ENCODE data around the gene PSMD8. TPM values are rescaled to one million over a fixed set of nuclear protein-coding genes. Genes with fewer than 3 reads are reported as not detected.

PSMD8 gene
- polyA plus RNA-seq, 3 donors = 148 to 207 (median 179) TPM

- H3K9ac ChIP-seq (ENCODE audit: insufficient read depth, low read length, poor library complexity, severe bottlenecking) = peak overlapping the region; percentile 53
- peak overlapping the region; percentile 34 to 66 for H3K27ac ChIP-seq (ENCODE audit: low read depth in 1 of 2, low read length in 2 of 2)
These were observed 12.7 kb downstream of the PSMD8 start for GRCh38 chr19:38386971-38387549.

More at GRCh38 chr19:38386971-38387549, 12.7 kb downstream of the PSMD8 start:
- no peaks in the 10 kb centered on the region for H3K9me3 ChIP-seq (replicated peaks in 1 of 2; ENCODE audit: control insufficient read depth in 1 of 2, insufficient read depth in 1 of 2, low read length in 2 of 2)
- peaks cover 35% of the 10 kb centered on the region for H4K20me1 ChIP-seq (ENCODE audit: insufficient read depth, low read length)
- Mint-ChIP-seq H3K4me3 (peak overlapping the region; percentile 93 to 98), H3K9me3 (peaks cover 0 to 10% (median 3%) of the 10 kb centered on the region in 7 donors), H3K27ac (peak overlapping the region; percentile 76 to 91 (median 89)), H3K27me3 (ENCODE audit: low read depth in 3 of 3) (peaks cover 49 to 77% (median 59%) of the 10 kb centered on the region in 3 donors), H3K4me1 (peaks cover 26% of the 10 kb centered on the region), H3K36me3 (peaks cover 31 to 36% of the 10 kb centered on the region in 2 donors)
- under 1% methylated on average over 36 of the region's 36 CpGs for WGBS (ENCODE audit: insufficient coverage)
- peak overlapping the region; percentile 86 for H2AFZ ChIP-seq (ENCODE audit: insufficient read depth, low read depth, low read length, poor library complexity, severe bottlenecking)
- peaks cover 19 to 31% of the 10 kb centered on the region in 2 donors for H3K36me3 ChIP-seq (replicated peaks in 1 of 2; ENCODE audit: control insufficient read depth in 1 of 2, insufficient read depth in 2 of 2, low read length in 2 of 2)
- peak overlapping the region; percentile 43 to 86 (median 45) for H3K4me3 ChIP-seq (replicated peaks in 1 of 3; ENCODE audit: low read depth in 2 of 3, low read length in 3 of 3)
- H3K79me2 ChIP-seq (ENCODE audit: insufficient read depth, low read length) = no peaks in the 10 kb centered on the region
- intact Hi-C loops (cut with micrococcal nuclease) = no loop called here
- H3K27me3 ChIP-seq (ENCODE audit: control insufficient read depth in 2 of 2, insufficient read depth in 2 of 2, low read length in 2 of 2) = peaks cover 23 to 74% of the 10 kb centered on the region in 2 donors
- peaks cover 32 to 39% of the 10 kb centered on the region in 2 donors for H3K4me1 ChIP-seq (ENCODE audit: control insufficient read depth in 1 of 2, insufficient read depth in 2 of 2, low read length in 2 of 2)
- DNase-seq = peak; percentile 46 to 63 (median 51)
- no peak for TF ChIP-seq CTCF (IDR thresholded peaks at IDR 0.05)
- H3K4me2 ChIP-seq (replicated peaks; ENCODE audit: extremely low read depth, low read length, poor library complexity, severe bottlenecking) = peak overlapping the region; percentile 94

All from CD14-positive monocyte (primary cell).